OCI-LY1 (cell line): Measurements from ENCODE around the gene CALML5.

ENCODE experiments used
- EZH2 ChIP-seq: fragments of 200-600 bp; sonication (generic), shearing (Covaris generic); IDR thresholded peaks from 2 replicates; pipeline ENCODE4 v1.8.0; 2017; ENCODE audit warnings: borderline replicate concordance, mixed run types, mild to moderate bottlenecking, antibody characterized with exemption, low read length, moderate library complexity, mixed read lengths
- TF ChIP-seq, protein P1 (sequence below): fragments of 200-600 bp; sonication (generic), shearing (Covaris generic); IDR thresholded peaks from 2 replicates; pipeline ENCODE4 v1.5.1; 2017; ENCODE audit warnings: mild to moderate bottlenecking, antibody characterized with exemption, low read length, moderate library complexity, mixed read lengths

DNA sequence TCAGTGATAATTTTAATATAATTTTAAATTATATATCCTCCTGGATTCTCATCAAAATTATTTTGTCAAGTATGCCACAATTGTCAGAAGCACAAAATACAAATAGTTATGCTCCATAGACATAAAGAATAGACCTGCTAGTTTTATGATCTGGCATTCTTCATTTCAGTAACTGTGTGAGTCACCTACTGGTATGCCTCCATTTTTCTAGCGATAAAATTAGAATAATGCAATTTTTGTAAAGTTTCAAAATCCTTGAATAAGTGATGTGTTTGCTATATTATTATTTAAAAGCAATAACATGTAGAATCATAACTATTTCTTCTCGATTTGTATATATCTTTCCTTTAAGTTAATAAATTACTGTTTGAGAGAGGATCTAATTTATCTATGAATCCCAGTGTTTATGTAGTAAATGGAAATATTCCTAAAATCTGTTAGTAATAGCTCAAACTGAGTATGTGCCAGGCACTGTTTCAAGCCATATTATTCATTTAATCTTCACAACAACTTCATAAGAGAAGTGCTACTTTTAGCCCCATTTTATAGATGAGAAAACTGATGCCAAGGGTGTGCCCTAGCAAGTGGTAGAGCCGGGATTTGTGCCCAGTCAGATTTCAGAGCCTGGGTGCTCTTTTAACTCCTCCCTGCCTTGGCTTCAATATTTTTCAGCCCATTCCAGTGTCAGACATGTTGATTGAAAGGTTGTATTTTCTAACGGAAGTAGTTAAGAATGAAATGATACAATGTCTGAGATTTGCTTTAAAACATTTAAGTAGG lies 48.6 kb downstream of the CALML5 start:
- TF ChIP-seq, protein P1, sequence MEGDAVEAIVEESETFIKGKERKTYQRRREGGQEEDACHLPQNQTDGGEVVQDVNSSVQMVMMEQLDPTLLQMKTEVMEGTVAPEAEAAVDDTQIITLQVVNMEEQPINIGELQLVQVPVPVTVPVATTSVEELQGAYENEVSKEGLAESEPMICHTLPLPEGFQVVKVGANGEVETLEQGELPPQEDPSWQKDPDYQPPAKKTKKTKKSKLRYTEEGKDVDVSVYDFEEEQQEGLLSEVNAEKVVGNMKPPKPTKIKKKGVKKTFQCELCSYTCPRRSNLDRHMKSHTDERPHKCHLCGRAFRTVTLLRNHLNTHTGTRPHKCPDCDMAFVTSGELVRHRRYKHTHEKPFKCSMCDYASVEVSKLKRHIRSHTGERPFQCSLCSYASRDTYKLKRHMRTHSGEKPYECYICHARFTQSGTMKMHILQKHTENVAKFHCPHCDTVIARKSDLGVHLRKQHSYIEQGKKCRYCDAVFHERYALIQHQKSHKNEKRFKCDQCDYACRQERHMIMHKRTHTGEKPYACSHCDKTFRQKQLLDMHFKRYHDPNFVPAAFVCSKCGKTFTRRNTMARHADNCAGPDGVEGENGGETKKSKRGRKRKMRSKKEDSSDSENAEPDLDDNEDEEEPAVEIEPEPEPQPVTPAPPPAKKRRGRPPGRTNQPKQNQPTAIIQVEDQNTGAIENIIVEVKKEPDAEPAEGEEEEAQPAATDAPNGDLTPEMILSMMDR, result no peak
- TF ChIP-seq EZH2, result no peak
